Measurements from ENCODE around the gene HEPACAM. TPM values are rescaled to one million over a fixed set of nuclear protein-coding genes. Genes with fewer than 3 reads are reported as not detected.

The HEPACAM gene
- total and polyA plus RNA-seq, 7 experiments from 2014 or later, result not detected

- Histone ChIP-seq H3K27ac (ENCODE audit: low read depth, low read length) (no peak overlapping the region), H3K4me1 (ENCODE audit: control insufficient read depth in 2 of 2, insufficient read depth in 2 of 2, low read length in 2 of 2) (peaks cover 7 to 9% of the 10 kb centered on the region in 2 donors), H3K4me3 (ENCODE audit: low read length) (peak overlapping the region; percentile 98), H3K27me3 (ENCODE audit: control insufficient read depth in 2 of 2, insufficient read depth in 2 of 2, low read length in 2 of 2) (peaks cover 0 to 4% of the 10 kb centered on the region in 2 donors), H3K36me3 (ENCODE audit: control insufficient read depth in 2 of 3, insufficient read depth in 3 of 3, low read length in 3 of 3) (no peaks in the 10 kb centered on the region), H3K9me3 (ENCODE audit: control insufficient read depth in 2 of 3, low read length in 3 of 3) (no peaks in the 10 kb centered on the region)
- ChIA-PET CTCF (interaction anchor here (1.0 to 1.4 kb wide), 6 partner anchors 9 to 267 kb away, joined by 3 to 19 read pairs (median 6); partner anchors contain the start of genes CCDC15 and ROBO3), POLR2A (interaction anchor here (1.4 to 1.5 kb wide), 2 partner anchors 9 to 78 kb away, joined by 5 to 17 read pairs; partner anchors contain the start of gene CCDC15)
- no peaks in the 10 kb centered on the region for H3K36me3 Mint-ChIP-seq
- peak overlapping the region; percentile 63 to 93 (median 89) for H3K4me3 Mint-ChIP-seq
- peaks cover 11 to 34% (median 24%) of the 10 kb centered on the region in 7 donors for H3K4me1 Mint-ChIP-seq
- intact Hi-C loops (cut with micrococcal nuclease), result loop anchor here (5.0 kb wide), 4 partner anchors 47 to 1133 kb away; partner anchors contain the start of genes HYLS1 (in 1 of the 2) and ZNF202 (in 1 of the 2)
- H3K27ac Mint-ChIP-seq, result peak overlapping the region in 4 of 9 donors; percentile 33 to 65 (median 42)
- DNase-seq, result no peak
- ATAC-seq, result no peak
- no peaks in the 10 kb centered on the region for H3K9me3 Mint-ChIP-seq
- peaks cover 22 to 56% (median 39%) of the 10 kb centered on the region in 5 donors for H3K27me3 Mint-ChIP-seq
These were observed 60.4 kb downstream of the HEPACAM start for GRCh38 chr11:124875401-124875800.

- ChIA-PET POLR2A (no interaction called here), CTCF (interaction anchor here (0.6 kb wide), 1 partner anchor 93 kb away, joined by 3 read pairs; no protein-coding TSS in a partner anchor)
- no peak overlapping the region for H3K4me3 ChIP-seq (ENCODE audit: low read length)
- peaks cover 0 to 2% (median 0%) of the 10 kb centered on the region in 11 donors for H3K9me3 Mint-ChIP-seq
- H3K4me1 ChIP-seq (ENCODE audit: control insufficient read depth in 2 of 2, insufficient read depth in 2 of 2, low read length in 2 of 2), result peaks cover 7 to 9% of the 10 kb centered on the region in 2 donors
- H3K4me3 Mint-ChIP-seq, result peak overlapping the region in 7 of 10 donors; percentile 32 to 93 (median 66)
- H3K27ac ChIP-seq (ENCODE audit: low read depth, low read length), result no peak overlapping the region
- peaks cover 0 to 10% of the 10 kb centered on the region in 2 donors for H3K27me3 ChIP-seq (ENCODE audit: control insufficient read depth in 2 of 2, insufficient read depth in 2 of 2, low read length in 2 of 2)
- peaks cover 29 to 63% (median 46%) of the 10 kb centered on the region in 5 donors for H3K27me3 Mint-ChIP-seq
- peak overlapping the region in 1 of 9 donors; percentile 9 for H3K27ac Mint-ChIP-seq
- ATAC-seq (no peak), DNase-seq (no peak)
- H3K36me3 Mint-ChIP-seq, result no peaks in the 10 kb centered on the region
- no peaks in the 10 kb centered on the region for H3K36me3 ChIP-seq (ENCODE audit: control insufficient read depth in 2 of 3, insufficient read depth in 3 of 3, low read length in 3 of 3)
- H3K4me1 Mint-ChIP-seq, result peaks cover 11 to 34% (median 22%) of the 10 kb centered on the region in 7 donors
- no peaks in the 10 kb centered on the region for H3K9me3 ChIP-seq (ENCODE audit: control insufficient read depth in 2 of 3, low read length in 3 of 3)
- intact Hi-C loops (cut with micrococcal nuclease), result loop anchor here (5.0 kb wide), 4 partner anchors 48 to 1132 kb away; partner anchors contain the start of genes HYLS1 (in 1 of the 2) and ZNF202 (in 1 of the 2)
These were observed 61.1 kb downstream of the HEPACAM start for GRCh38 chr11:124874571-124875255.

- Mint-ChIP-seq H3K27me3 (peaks cover 34 to 71% (median 53%) of the 10 kb centered on the region in 5 donors), H3K36me3 (no peaks in the 10 kb centered on the region), H3K27ac (no peak overlapping the region), H3K4me1 (peaks cover 11 to 35% (median 25%) of the 10 kb centered on the region in 7 donors), H3K9me3 (peaks cover 0 to 2% (median 0%) of the 10 kb centered on the region in 11 donors), H3K4me3 (peak overlapping the region in 2 of 10 donors; percentile 31 to 61)
- Histone ChIP-seq H3K36me3 (ENCODE audit: control insufficient read depth in 2 of 3, insufficient read depth in 3 of 3, low read length in 3 of 3) (no peaks in the 10 kb centered on the region), H3K27me3 (ENCODE audit: control insufficient read depth in 2 of 2, insufficient read depth in 2 of 2, low read length in 2 of 2) (peaks cover 0 to 17% of the 10 kb centered on the region in 2 donors), H3K9me3 (ENCODE audit: control insufficient read depth in 2 of 3, low read length in 3 of 3) (no peaks in the 10 kb centered on the region), H3K27ac (ENCODE audit: low read depth, low read length) (no peak overlapping the region), H3K4me1 (ENCODE audit: control insufficient read depth in 2 of 2, insufficient read depth in 2 of 2, low read length in 2 of 2) (peaks cover 7 to 12% of the 10 kb centered on the region in 2 donors), H3K4me3 (ENCODE audit: low read length) (no peak overlapping the region)
- intact Hi-C loops (cut with micrococcal nuclease), result no loop called here
- CTCF ChIA-PET, result no interaction called here
- no peak for ATAC-seq
- DNase-seq, result no peak
- POLR2A ChIA-PET, result no interaction called here
These were observed 61.9 kb downstream of the HEPACAM start for GRCh38 chr11:124873951-124874350.

- H3K27ac ChIP-seq (ENCODE audit: low read depth, low read length), result no peak overlapping the region
- Mint-ChIP-seq H3K4me1 (peaks cover 18 to 34% (median 28%) of the 10 kb centered on the region in 7 donors), H3K27ac (no peak overlapping the region), H3K4me3 (no peak overlapping the region), H3K27me3 (peaks cover 46 to 83% (median 65%) of the 10 kb centered on the region in 5 donors), H3K36me3 (no peaks in the 10 kb centered on the region), H3K9me3 (peaks cover 0 to 4% (median 0%) of the 10 kb centered on the region in 11 donors)
- POLR2A ChIA-PET, result no interaction called here
- H3K4me3 ChIP-seq (ENCODE audit: low read length), result no peak overlapping the region
- CTCF ChIA-PET, result no interaction called here
- DNase-seq (no peak), ATAC-seq (no peak)
- no peaks in the 10 kb centered on the region for H3K9me3 ChIP-seq (ENCODE audit: control insufficient read depth in 2 of 3, low read length in 3 of 3)
- peaks cover 7 to 20% of the 10 kb centered on the region in 2 donors for H3K4me1 ChIP-seq (ENCODE audit: control insufficient read depth in 2 of 2, insufficient read depth in 2 of 2, low read length in 2 of 2)
- intact Hi-C loops (cut with micrococcal nuclease), result no loop called here
- peaks cover 5 to 27% of the 10 kb centered on the region in 2 donors for H3K27me3 ChIP-seq (ENCODE audit: control insufficient read depth in 2 of 2, insufficient read depth in 2 of 2, low read length in 2 of 2)
- no peaks in the 10 kb centered on the region for H3K36me3 ChIP-seq (ENCODE audit: control insufficient read depth in 2 of 3, insufficient read depth in 3 of 3, low read length in 3 of 3)
These were observed 63.1 kb downstream of the HEPACAM start for GRCh38 chr11:124872741-124873140.

- Histone ChIP-seq H3K9me3 (ENCODE audit: control insufficient read depth in 2 of 3, low read length in 3 of 3) (no peaks in the 10 kb centered on the region), H3K4me3 (ENCODE audit: low read length) (no peak overlapping the region), H3K27me3 (ENCODE audit: control insufficient read depth in 2 of 2, insufficient read depth in 2 of 2, low read length in 2 of 2) (peaks cover 7 to 31% of the 10 kb centered on the region in 2 donors), H3K27ac (ENCODE audit: low read depth, low read length) (no peak overlapping the region), H3K36me3 (ENCODE audit: control insufficient read depth in 2 of 3, insufficient read depth in 3 of 3, low read length in 3 of 3) (no peaks in the 10 kb centered on the region), H3K4me1 (ENCODE audit: control insufficient read depth in 2 of 2, insufficient read depth in 2 of 2, low read length in 2 of 2) (peaks cover 7 to 18% of the 10 kb centered on the region in 2 donors)
- no peak for ATAC-seq
- peaks cover 0 to 4% (median 0%) of the 10 kb centered on the region in 11 donors for H3K9me3 Mint-ChIP-seq
- DNase-seq, result no peak
- H3K27ac Mint-ChIP-seq, result no peak overlapping the region
- H3K36me3 Mint-ChIP-seq, result peaks cover 0 to 1% (median 0%) of the 10 kb centered on the region in 5 donors
- H3K4me3 Mint-ChIP-seq, result no peak overlapping the region
- POLR2A ChIA-PET, result no interaction called here
- intact Hi-C loops (cut with micrococcal nuclease), result no loop called here
- CTCF ChIA-PET, result no interaction called here
- peaks cover 51 to 85% (median 70%) of the 10 kb centered on the region in 5 donors for H3K27me3 Mint-ChIP-seq
- H3K4me1 Mint-ChIP-seq, result peaks cover 18 to 33% (median 28%) of the 10 kb centered on the region in 7 donors
These were observed 63.6 kb downstream of the HEPACAM start for GRCh38 chr11:124872280-124872679.

- Histone ChIP-seq H3K36me3 (ENCODE audit: control insufficient read depth in 2 of 3, insufficient read depth in 3 of 3, low read length in 3 of 3) (no peaks in the 10 kb centered on the region), H3K27ac (ENCODE audit: low read depth, low read length) (no peak overlapping the region), H3K4me3 (ENCODE audit: low read length) (no peak overlapping the region), H3K27me3 (ENCODE audit: control insufficient read depth in 2 of 2, insufficient read depth in 2 of 2, low read length in 2 of 2) (peaks cover 18 to 45% of the 10 kb centered on the region in 2 donors), H3K4me1 (ENCODE audit: control insufficient read depth in 2 of 2, insufficient read depth in 2 of 2, low read length in 2 of 2) (peaks cover 5 to 23% of the 10 kb centered on the region in 2 donors), H3K9me3 (ENCODE audit: control insufficient read depth in 2 of 3, low read length in 3 of 3) (no peaks in the 10 kb centered on the region)
- ChIA-PET CTCF (interaction anchor here (0.7 kb wide), 1 partner anchor 13 kb away, joined by 3 read pairs; no protein-coding TSS in a partner anchor), POLR2A (interaction anchor here (1.2 kb wide), 1 partner anchor 74 kb away, joined by 3 read pairs; no protein-coding TSS in a partner anchor)
- intact Hi-C loops (cut with micrococcal nuclease), result no loop called here
- Mint-ChIP-seq H3K27ac (peak overlapping the region in 1 of 9 donors; percentile 44), H3K27me3 (peaks cover 62 to 97% (median 80%) of the 10 kb centered on the region in 5 donors), H3K4me1 (peaks cover 8 to 43% (median 32%) of the 10 kb centered on the region in 7 donors), H3K9me3 (peaks cover 0 to 5% (median 0%) of the 10 kb centered on the region in 11 donors), H3K36me3 (peaks cover 0 to 4% (median 0%) of the 10 kb centered on the region in 5 donors), H3K4me3 (no peak overlapping the region)
- ATAC-seq (no peak), DNase-seq (no peak)
These were observed 65.4 kb downstream of the HEPACAM start for GRCh38 chr11:124870430-124870829.

Measured in naive thymus-derived CD4-positive, alpha-beta T cell (primary cell).